ENCODE results near the gene TAF11. TPM values are rescaled to one million over a fixed set of nuclear protein-coding genes. Genes with fewer than 3 reads are reported as not detected.

Gene TAF11
- total RNA-seq, 3 donors from 2014 or later (not counting 1 experiment from before 2014, with no cell fraction given): 34.4 to 41.3 (median 36.2) TPM

DNA sequence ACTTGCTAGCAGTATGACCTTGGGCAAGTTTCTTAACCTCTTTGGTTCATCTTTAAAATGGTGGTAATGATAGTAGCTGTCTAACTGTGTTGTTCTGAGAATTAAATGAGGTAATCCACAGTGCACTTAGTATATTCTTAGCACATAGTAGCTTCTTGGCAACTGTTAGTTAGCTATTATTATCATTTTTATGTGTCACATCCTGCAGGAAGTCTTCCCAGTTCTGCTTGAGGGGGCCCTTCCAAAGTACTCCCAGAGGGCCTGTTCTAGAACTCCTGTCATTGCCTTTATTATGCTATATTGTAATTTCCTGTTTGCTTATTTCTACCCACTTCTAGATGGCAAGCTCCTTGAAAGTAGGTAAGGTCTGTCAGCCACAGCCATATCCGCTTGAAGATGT lies 31.8 kb upstream of the TAF11 start:
- no peaks in the 10 kb centered on the region for H3K4me1 ChIP-seq (ENCODE audit: control insufficient read depth, insufficient read depth, low read length)
- 100% methylated on average over 1 of the region's 1 CpG for WGBS (ENCODE audit: insufficient coverage)

DNA sequence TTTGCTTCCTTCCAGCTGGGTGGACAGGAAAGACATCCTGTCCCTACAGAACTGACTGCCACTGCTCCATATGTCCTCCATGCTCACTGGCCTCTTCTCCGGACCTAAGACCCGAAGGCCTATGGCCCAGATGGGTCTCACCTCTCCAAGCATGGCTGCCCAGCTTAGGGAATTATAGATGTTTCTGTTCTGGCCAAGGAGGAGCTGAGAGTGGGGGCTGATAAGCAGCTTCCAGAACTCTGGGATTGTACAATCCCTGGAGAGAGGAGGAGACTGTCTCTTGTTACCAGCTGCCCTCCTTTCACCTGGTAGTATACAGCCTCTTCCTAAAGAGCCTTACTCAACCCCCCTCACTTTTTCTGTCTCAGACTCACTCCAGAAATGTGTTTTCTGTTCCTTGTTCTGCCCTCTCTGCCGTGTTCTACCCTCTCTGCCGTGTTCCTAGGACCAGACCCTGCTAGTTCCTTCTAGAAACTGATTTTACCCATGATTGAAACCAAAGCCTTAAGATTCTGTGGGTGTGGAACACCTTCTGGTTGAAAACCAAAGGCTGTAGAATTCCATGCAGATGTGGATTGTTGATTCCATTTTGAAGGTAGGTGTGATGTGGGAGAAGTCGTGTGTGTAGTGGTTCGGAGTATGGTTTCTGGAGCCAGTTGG lies 29.9 kb upstream of the TAF11 start:
- no peak overlapping the region for H3K4me3 ChIP-seq (ENCODE audit: low read length)
- intact Hi-C loops (cut with micrococcal nuclease): no loop called here
- no peaks in the 10 kb centered on the region for H3K36me3 ChIP-seq (ENCODE audit: control insufficient read depth, insufficient read depth, low read length)
- Mint-ChIP-seq H3K27ac (no peak overlapping the region), H3K9me3 (no peaks in the 10 kb centered on the region), H3K4me1 (peaks cover 14 to 19% of the 10 kb centered on the region in 2 donors), H3K36me3 (no peaks in the 10 kb centered on the region), H3K4me3 (no peak overlapping the region), H3K27me3 (ENCODE audit: low read depth in 2 of 2) (no peaks in the 10 kb centered on the region)
- no peak for ATAC-seq
- 96% methylated on average over 6 of the region's 6 CpGs for WGBS (ENCODE audit: insufficient coverage)
- no peaks in the 10 kb centered on the region for H3K27me3 ChIP-seq (ENCODE audit: control insufficient read depth, insufficient read depth, low read length)
- H3K9me3 ChIP-seq (ENCODE audit: control insufficient read depth, insufficient read depth, low read length): no peaks in the 10 kb centered on the region
- DNase-seq: no peak
- TF ChIP-seq, protein P1, sequence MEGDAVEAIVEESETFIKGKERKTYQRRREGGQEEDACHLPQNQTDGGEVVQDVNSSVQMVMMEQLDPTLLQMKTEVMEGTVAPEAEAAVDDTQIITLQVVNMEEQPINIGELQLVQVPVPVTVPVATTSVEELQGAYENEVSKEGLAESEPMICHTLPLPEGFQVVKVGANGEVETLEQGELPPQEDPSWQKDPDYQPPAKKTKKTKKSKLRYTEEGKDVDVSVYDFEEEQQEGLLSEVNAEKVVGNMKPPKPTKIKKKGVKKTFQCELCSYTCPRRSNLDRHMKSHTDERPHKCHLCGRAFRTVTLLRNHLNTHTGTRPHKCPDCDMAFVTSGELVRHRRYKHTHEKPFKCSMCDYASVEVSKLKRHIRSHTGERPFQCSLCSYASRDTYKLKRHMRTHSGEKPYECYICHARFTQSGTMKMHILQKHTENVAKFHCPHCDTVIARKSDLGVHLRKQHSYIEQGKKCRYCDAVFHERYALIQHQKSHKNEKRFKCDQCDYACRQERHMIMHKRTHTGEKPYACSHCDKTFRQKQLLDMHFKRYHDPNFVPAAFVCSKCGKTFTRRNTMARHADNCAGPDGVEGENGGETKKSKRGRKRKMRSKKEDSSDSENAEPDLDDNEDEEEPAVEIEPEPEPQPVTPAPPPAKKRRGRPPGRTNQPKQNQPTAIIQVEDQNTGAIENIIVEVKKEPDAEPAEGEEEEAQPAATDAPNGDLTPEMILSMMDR (IDR thresholded peaks at IDR 0.05): no peak
- peaks cover 7% of the 10 kb centered on the region for H3K4me1 ChIP-seq (ENCODE audit: control insufficient read depth, insufficient read depth, low read length)
- H3K27ac ChIP-seq (ENCODE audit: low read length): no peak overlapping the region

More for the DNA sequence above, 31.8 kb upstream of the TAF11 start:
- ATAC-seq (no peak), DNase-seq (no peak)
- TF ChIP-seq, protein P1 (IDR thresholded peaks at IDR 0.05): no peak
- H3K27me3 ChIP-seq (ENCODE audit: control insufficient read depth, insufficient read depth, low read length): no peaks in the 10 kb centered on the region
- H3K27me3 Mint-ChIP-seq (ENCODE audit: low read depth in 2 of 2): no peaks in the 10 kb centered on the region
- no peak overlapping the region for H3K4me3 ChIP-seq (ENCODE audit: low read length)
- no peaks in the 10 kb centered on the region for H3K9me3 Mint-ChIP-seq
- H3K4me1 Mint-ChIP-seq: peaks cover 21 to 24% of the 10 kb centered on the region in 2 donors
- intact Hi-C loops (cut with micrococcal nuclease): no loop called here
- no peaks in the 10 kb centered on the region for H3K36me3 Mint-ChIP-seq
- no peak overlapping the region for H3K27ac ChIP-seq (ENCODE audit: low read length)
- H3K27ac Mint-ChIP-seq: no peak overlapping the region
- no peaks in the 10 kb centered on the region for H3K36me3 ChIP-seq (ENCODE audit: control insufficient read depth, insufficient read depth, low read length)
- no peaks in the 10 kb centered on the region for H3K9me3 ChIP-seq (ENCODE audit: control insufficient read depth, insufficient read depth, low read length)
- no peak overlapping the region for H3K4me3 Mint-ChIP-seq

DNA sequence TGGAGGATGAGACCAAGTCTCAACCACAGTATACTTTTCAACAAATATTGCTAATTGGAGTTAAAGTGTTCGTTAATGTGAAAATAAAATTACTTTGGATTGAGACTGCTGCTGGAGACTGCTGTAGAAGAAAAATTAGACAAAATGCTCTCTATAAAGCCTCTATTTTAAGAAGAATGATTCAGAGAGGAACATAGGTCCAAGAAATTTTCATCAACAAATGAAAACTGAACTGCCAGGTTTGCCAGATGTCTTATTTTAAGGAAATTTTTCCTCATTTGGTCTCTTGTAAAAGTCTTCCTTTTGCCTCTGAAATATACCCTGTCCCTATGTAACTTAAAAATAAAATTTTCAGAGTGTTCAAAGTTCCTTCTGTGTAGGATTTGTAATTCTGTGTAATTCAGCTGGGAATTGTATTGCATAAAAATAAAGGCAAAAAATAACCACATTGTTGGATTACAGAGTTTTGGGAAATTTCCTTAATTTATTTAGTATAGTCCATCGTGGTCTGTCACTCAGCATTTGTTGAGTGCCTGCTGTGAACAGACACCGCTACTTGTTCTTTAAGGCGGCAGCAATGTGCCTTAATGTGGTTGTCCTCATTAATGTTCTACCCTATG lies 28.6 kb upstream of the TAF11 start:
- Histone ChIP-seq H3K4me3 (ENCODE audit: low read length) (no peak overlapping the region), H3K4me1 (ENCODE audit: control insufficient read depth, insufficient read depth, low read length) (peaks cover 13% of the 10 kb centered on the region), H3K9me3 (ENCODE audit: control insufficient read depth, insufficient read depth, low read length) (no peaks in the 10 kb centered on the region), H3K36me3 (ENCODE audit: control insufficient read depth, insufficient read depth, low read length) (no peaks in the 10 kb centered on the region), H3K27me3 (ENCODE audit: control insufficient read depth, insufficient read depth, low read length) (no peaks in the 10 kb centered on the region), H3K27ac (ENCODE audit: low read length) (no peak overlapping the region)
- DNase-seq: no peak
- H3K27ac Mint-ChIP-seq: no peak overlapping the region
- H3K9me3 Mint-ChIP-seq: no peaks in the 10 kb centered on the region
- WGBS (ENCODE audit: insufficient coverage): 100% methylated on average over 3 of the region's 4 CpGs
- TF ChIP-seq, protein P1 (IDR thresholded peaks at IDR 0.05): no peak
- peaks cover 27 to 31% of the 10 kb centered on the region in 2 donors for H3K4me1 Mint-ChIP-seq
- no peak for ATAC-seq
- H3K27me3 Mint-ChIP-seq (ENCODE audit: low read depth in 2 of 2): no peaks in the 10 kb centered on the region
- H3K4me3 Mint-ChIP-seq: no peak overlapping the region
- H3K36me3 Mint-ChIP-seq: no peaks in the 10 kb centered on the region
- intact Hi-C loops (cut with micrococcal nuclease): no loop called here
